ENCODE data around the gene BATF2. TPM values are rescaled to one million over a fixed set of nuclear protein-coding genes. Genes with fewer than 3 reads are reported as not detected.

The BATF2 gene
- total RNA-seq, 1 experiment from 2014 or later: 0.46 TPM

DNA sequence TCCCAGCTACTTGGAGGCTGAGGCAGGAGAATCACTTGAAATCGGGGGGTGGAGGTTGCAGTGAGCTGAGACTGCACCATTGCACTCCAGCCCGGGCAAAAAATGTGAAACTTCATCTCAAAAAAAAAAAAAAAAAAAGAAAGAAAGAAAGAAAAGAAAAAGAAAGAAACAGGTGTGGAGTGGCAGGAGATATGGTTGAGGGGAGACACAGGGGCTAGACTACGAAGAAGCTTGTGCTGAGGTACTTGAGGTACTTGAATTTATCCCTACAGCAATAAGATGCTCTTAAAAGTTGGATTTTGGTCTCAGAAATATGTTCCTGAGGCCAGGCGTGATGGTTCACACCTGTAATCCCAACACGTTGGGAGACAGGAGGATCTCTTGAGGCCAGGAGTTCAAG, 22.6 kb downstream of the BATF2 start:
- no peak for DNase-seq
- no peaks in the 10 kb centered on the region for H4K20me1 ChIP-seq (ENCODE audit: insufficient read depth)
- H2AFZ ChIP-seq: no peak overlapping the region
- peaks cover 20% of the 10 kb centered on the region for H3K4me1 ChIP-seq (replicated peaks; ENCODE audit: insufficient read depth)
- intact Hi-C loops (cut with micrococcal nuclease; ENCODE audit: unreplicated experiment): no loop called here
- CTCF ChIA-PET: interaction anchor here (0.5 to 0.7 kb wide), 2 partner anchors 13 to 144 kb away, joined by 4 to 13 read pairs; no protein-coding TSS in a partner anchor
- no peaks in the 10 kb centered on the region for H3K79me2 ChIP-seq (ENCODE audit: low read depth)
- no peak overlapping the region for H3K27ac ChIP-seq
- no peak overlapping the region for H3K4me3 ChIP-seq
- POLR2A ChIA-PET (ENCODE audit: unreplicated experiment): interaction anchor here (0.6 kb wide), 1 partner anchor 363 kb away, joined by 4 read pairs; no protein-coding TSS in a partner anchor
- peaks cover 21% of the 10 kb centered on the region for H3F3A ChIP-seq (ENCODE audit: insufficient read depth, low read depth)
- no peaks in the 10 kb centered on the region for H3K9me2 ChIP-seq (ENCODE audit: insufficient read depth)
- TF ChIP-seq EZH2 (IDR thresholded peaks at IDR 0.05; ENCODE audit: low read depth): no peak
- TF ChIP-seq, protein P1, sequence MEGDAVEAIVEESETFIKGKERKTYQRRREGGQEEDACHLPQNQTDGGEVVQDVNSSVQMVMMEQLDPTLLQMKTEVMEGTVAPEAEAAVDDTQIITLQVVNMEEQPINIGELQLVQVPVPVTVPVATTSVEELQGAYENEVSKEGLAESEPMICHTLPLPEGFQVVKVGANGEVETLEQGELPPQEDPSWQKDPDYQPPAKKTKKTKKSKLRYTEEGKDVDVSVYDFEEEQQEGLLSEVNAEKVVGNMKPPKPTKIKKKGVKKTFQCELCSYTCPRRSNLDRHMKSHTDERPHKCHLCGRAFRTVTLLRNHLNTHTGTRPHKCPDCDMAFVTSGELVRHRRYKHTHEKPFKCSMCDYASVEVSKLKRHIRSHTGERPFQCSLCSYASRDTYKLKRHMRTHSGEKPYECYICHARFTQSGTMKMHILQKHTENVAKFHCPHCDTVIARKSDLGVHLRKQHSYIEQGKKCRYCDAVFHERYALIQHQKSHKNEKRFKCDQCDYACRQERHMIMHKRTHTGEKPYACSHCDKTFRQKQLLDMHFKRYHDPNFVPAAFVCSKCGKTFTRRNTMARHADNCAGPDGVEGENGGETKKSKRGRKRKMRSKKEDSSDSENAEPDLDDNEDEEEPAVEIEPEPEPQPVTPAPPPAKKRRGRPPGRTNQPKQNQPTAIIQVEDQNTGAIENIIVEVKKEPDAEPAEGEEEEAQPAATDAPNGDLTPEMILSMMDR (conservative IDR thresholded peaks at IDR 0.05): no peak
- H3K36me3 ChIP-seq (ENCODE audit: low read depth): no peaks in the 10 kb centered on the region
- BruUV-seq (replicated peaks): no TSS peak
- no peaks in the 10 kb centered on the region for H3K9me3 ChIP-seq (ENCODE audit: insufficient read depth, low read depth)
- H3K4me2 ChIP-seq: no peak overlapping the region
- 0 out of 2 replicates have a peak, but pooled peaks cover 3% of the 10 kb centered on the region for H3K27me3 ChIP-seq (ENCODE audit: insufficient read depth, low read depth)

- POLR2A ChIA-PET (ENCODE audit: unreplicated experiment): interaction anchor here (0.6 to 1.0 kb wide), 6 partner anchors 20 to 117 kb away, joined by 3 to 30 read pairs (median 4); partner anchors contain the start of gene SAC3D1
- TSS peak; percentile 64 for BruUV-seq (replicated peaks)
- peaks cover 28% of the 10 kb centered on the region for H3F3A ChIP-seq (ENCODE audit: insufficient read depth, low read depth)
- H3K79me2 ChIP-seq (ENCODE audit: low read depth): no peaks in the 10 kb centered on the region
- H3K4me2 ChIP-seq: peak within 1 kb of the TSS; percentile 75
- CTCF ChIA-PET: interaction anchor here (0.5 to 1.0 kb wide), 2 partner anchors 84 to 239 kb away, joined by 3 to 6 read pairs; no protein-coding TSS in a partner anchor
- peak within 1 kb of the TSS; percentile 95 for H3K27ac ChIP-seq
- no peaks in the 10 kb centered on the region for H3K9me2 ChIP-seq (ENCODE audit: insufficient read depth)
- intact Hi-C loops (cut with micrococcal nuclease; ENCODE audit: unreplicated experiment): loop anchor here (2.0 kb wide), 2 partner anchors 35 to 55 kb away; partner anchors contain the start of gene ATG2A
- peak; percentile 66 to 93 for DNase-seq
- peaks cover 26% of the 10 kb centered on the region for H3K4me1 ChIP-seq (replicated peaks; ENCODE audit: insufficient read depth)
- H4K20me1 ChIP-seq (ENCODE audit: insufficient read depth): no peaks in the 10 kb centered on the region
- no peaks in the 10 kb centered on the region for H3K9me3 ChIP-seq (ENCODE audit: insufficient read depth, low read depth)
- TF ChIP-seq EZH2 (IDR thresholded peaks at IDR 0.05; ENCODE audit: low read depth): no peak
- TF ChIP-seq, protein P1 (conservative IDR thresholded peaks at IDR 0.05): no peak
- H3K27me3 ChIP-seq (ENCODE audit: insufficient read depth, low read depth): 0 out of 2 replicates have a peak, but pooled peaks cover under 1% of the 10 kb centered on the region
- peak within 1 kb of the TSS; percentile 52; the same call in 1 of the 2 replicates for H3K4me3 ChIP-seq
- H3K36me3 ChIP-seq (ENCODE audit: low read depth): no peaks in the 10 kb centered on the region
- peak within 1 kb of the TSS; percentile 64 for H2AFZ ChIP-seq
Observed at GRCh38 chr11:64971421-64972233, 25.1 kb downstream of the BATF2 start, which contains the start of gene MAJIN. Gene MAJIN, minus strand, starts transcription at chr11:64972108. Its CDS starts 12,703 bp downstream, at chr11:64959405.

DNA sequence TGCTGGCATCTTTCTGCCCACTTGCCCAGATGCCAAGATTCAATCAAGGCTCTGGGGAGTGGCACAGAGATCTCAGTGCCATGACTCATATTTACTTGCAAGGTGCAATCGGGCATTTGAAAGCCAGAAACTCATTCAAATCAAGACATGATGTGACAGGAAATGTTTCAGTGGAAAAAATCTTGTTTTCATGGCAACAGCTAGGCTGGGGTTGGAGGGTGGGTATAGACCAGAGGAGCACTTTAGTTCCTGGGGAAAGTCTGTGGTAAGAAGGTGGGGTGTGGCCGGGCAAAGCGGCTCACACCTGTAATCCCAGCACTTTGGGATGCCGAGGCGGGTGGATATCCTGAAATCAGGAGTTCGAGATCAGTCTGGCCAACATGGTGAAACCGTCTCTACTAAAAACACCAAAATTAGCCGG, 26.0 kb downstream of the BATF2 start:
- Histone ChIP-seq H3K9me3 (ENCODE audit: insufficient read depth, low read depth) (no peaks in the 10 kb centered on the region), H3K36me3 (ENCODE audit: low read depth) (no peaks in the 10 kb centered on the region), H3K4me3 (no peak overlapping the region; the same call in 1 of the 2 replicates), H3K9me2 (ENCODE audit: insufficient read depth) (no peaks in the 10 kb centered on the region), H4K20me1 (ENCODE audit: insufficient read depth) (no peaks in the 10 kb centered on the region), H3K4me2 (peak overlapping the region; percentile 75), H3K27ac (peak overlapping the region; percentile 95), H3K79me2 (ENCODE audit: low read depth) (no peaks in the 10 kb centered on the region), H2AFZ (no peak overlapping the region), H3K4me1 (replicated peaks; ENCODE audit: insufficient read depth) (peaks cover 26% of the 10 kb centered on the region), H3K27me3 (ENCODE audit: insufficient read depth, low read depth) (no peaks in the 10 kb centered on the region), H3F3A (ENCODE audit: insufficient read depth, low read depth) (peaks cover 28% of the 10 kb centered on the region)
- POLR2A ChIA-PET (ENCODE audit: unreplicated experiment): interaction anchor here (0.6 kb wide), 1 partner anchor 45 kb away, joined by 30 read pairs; no protein-coding TSS in a partner anchor
- no TSS peak for BruUV-seq (replicated peaks)
- no peak for TF ChIP-seq EZH2 (IDR thresholded peaks at IDR 0.05; ENCODE audit: low read depth)
- TF ChIP-seq, protein P1 (conservative IDR thresholded peaks at IDR 0.05): no peak
- peak; percentile 79 to 98 for DNase-seq
- intact Hi-C loops (cut with micrococcal nuclease; ENCODE audit: unreplicated experiment): loop anchor here (1.0 to 2.0 kb wide), 3 partner anchors 36 to 54 kb away; partner anchors contain the start of genes ATG2A and PPP2R5B
- CTCF ChIA-PET: interaction anchor here (0.7 kb wide), 1 partner anchor 475 kb away, joined by 3 read pairs; no protein-coding TSS in a partner anchor

Data from PC-9 (cell line).